Neural progenitor cell (in vitro differentiated cells): ENCODE measurements around the gene PLA2G4B.

Source experiments
- CTCF ChIP-seq: fragments of 200-600 bp; sonication (generic); IDR thresholded peaks from 2 replicates; pipeline ENCODE4 v1.5.1; 2017; ENCODE audit warnings: antibody characterized with exemption, mild to moderate bottlenecking
- EZH2 ChIP-seq: fragments of 200-600 bp; sonication (generic); IDR thresholded peaks from 2 replicates; pipeline ENCODE4 v1.6.1; 2017; ENCODE audit warnings: antibody characterized with exemption, mild to moderate bottlenecking, moderate library complexity
- EZH2phosphoT487 ChIP-seq: fragments of 200-600 bp; sonication (generic); IDR thresholded peaks from 2 replicates; pipeline ENCODE4 v1.6.1; 2017; ENCODE audit warnings: antibody characterized with exemption

- TF ChIP-seq EZH2phosphoT487: no peak
- TF ChIP-seq CTCF: no peak
- no peak for TF ChIP-seq EZH2
Measured at GRCh38 chr15:41804916-41805666, 33.6 kb upstream of the PLA2G4B start.
